Placental epithelial cell (primary cell): ENCODE measurements around the gene APCDD1. TPM values are rescaled to one million over a fixed set of nuclear protein-coding genes. Genes with fewer than 3 reads are reported as not detected.

Experiments used
- total RNA-seq: library from RNA; depleted of rRNA; stranded (reverse); fragments of >200 nt; gene quantifications from 2 replicates; pipeline ENCODE4 v1.2.3, GENCODE V29; 2012

The APCDD1 gene
- 1.7 and 2.0 TPM in 2 replicates for total RNA-seq

GRCh38 chr18:10453806-10454680 is at the start of gene APCDD1:
Gene APCDD1 (plus strand): TSS chr18:10454635. CDS start chr18:10454982, 347 bp downstream.

DNA sequence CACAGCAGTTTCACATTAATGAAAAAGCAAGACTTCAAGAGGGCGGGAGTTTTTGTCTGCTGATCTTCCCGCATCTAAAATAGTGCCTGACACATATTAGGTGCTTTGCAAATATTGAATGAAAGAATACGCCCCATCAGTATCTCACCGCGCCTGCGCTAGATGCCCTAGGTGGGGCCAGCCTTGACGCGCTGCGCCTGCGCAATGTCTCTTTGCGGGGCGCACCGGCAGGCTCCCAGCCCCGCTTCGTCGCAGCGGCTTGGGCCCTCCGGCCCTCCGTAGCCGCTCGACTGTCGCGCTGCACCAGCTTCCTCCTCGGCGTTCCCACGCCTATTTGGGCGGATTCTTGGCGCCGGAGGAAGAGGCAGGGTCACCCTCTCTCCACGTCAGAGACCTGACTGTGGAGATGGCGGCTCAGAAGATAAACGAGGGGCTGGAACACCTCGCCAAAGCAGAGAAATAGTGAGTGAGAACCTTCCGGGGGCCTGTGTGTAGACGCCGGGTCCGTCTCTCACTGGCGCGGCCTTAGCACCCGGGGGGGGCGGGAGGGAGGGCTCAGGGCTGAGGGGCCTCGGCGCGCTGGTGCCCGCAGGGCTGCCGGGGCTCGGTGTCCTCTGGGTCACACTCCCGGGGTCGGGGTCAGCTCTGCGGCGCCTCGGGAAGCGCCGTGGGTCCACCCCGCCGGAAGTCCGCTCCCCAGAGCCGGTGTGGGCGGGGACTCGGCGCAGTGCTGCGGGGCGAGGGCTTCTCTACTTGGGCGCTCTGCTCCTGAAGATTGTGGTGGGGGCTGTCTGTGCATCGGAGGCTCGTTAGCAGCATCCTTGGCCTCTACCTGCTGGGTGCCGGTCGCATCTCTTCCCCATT is 71.5 kb downstream of the APCDD1 start, which contains the start of gene NAPG:
Gene NAPG, plus strand, starts transcription at position 331 of the 864 bp plus-strand sequence. Its CDS starts 76 bp downstream, at position 407.

Other genes starting within 250 kb of the APCDD1 start
- 28.3 and 43.9 TPM in 2 replicates for gene NAPG, start 71.4 kb downstream of the APCDD1 start, total RNA-seq